ENCODE measurements around the gene PRPF8. TPM values are rescaled to one million over a fixed set of nuclear protein-coding genes. Genes with fewer than 3 reads are reported as not detected.
"Not testable (repeated sequence)": the region's sequence is repeated elsewhere in the genome, so short reads cannot be mapped to it uniquely, and the experiment has no call there.

PRPF8 gene
- total RNA-seq, 1 donor from 2014 or later = 449 TPM

DNA sequence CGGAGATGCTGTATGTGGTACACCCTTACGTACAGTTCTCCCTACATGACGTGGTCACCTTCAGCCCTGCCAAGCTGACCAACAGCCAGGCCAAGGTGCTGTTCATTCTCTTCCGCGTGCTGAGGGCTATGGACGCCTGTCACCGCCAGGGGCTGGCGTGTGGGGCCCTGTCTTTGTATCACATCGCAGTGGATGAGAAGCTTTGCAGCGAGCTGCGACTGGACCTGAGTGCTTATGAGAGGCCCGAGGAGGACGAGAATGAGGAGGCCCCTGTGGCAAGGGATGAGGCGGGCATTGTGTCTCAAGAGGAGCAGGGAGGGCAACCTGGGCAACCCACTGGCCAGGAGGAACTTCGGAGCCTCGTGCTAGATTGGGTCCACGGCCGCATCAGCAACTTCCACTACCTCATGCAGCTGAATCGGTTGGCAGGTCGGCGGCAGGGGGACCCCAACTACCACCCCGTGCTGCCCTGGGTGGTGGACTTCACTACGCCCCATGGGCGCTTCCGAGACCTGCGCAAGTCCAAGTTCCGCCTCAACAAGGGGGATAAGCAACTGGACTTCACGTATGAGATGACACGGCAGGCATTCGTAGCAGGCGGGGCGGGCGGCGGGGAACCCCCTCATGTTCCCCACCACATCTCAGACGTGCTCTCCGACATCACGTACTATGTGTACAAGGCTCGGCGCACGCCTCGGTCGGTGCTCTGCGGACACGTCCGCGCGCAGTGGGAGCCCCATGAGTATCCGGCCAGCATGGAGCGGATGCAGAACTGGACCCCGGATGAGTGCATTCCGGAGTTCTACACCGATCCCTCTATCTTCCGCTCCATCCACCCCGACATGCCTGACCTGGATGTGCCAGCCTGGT is 41.2 kb upstream of the PRPF8 start:
- no peaks in the 10 kb centered on the region for H3K36me3 Mint-ChIP-seq (ENCODE audit: low read depth)
- DNase-seq (ENCODE audit: low read depth, low spot score) = no peak
- H3K27ac Mint-ChIP-seq (ENCODE audit: unreplicated experiment) = no peak overlapping the region
- no peaks in the 10 kb centered on the region for H3K9me3 Mint-ChIP-seq
- H3K27me3 Mint-ChIP-seq (ENCODE audit: low read depth) = no peaks in the 10 kb centered on the region
- TF ChIP-seq, protein P1, sequence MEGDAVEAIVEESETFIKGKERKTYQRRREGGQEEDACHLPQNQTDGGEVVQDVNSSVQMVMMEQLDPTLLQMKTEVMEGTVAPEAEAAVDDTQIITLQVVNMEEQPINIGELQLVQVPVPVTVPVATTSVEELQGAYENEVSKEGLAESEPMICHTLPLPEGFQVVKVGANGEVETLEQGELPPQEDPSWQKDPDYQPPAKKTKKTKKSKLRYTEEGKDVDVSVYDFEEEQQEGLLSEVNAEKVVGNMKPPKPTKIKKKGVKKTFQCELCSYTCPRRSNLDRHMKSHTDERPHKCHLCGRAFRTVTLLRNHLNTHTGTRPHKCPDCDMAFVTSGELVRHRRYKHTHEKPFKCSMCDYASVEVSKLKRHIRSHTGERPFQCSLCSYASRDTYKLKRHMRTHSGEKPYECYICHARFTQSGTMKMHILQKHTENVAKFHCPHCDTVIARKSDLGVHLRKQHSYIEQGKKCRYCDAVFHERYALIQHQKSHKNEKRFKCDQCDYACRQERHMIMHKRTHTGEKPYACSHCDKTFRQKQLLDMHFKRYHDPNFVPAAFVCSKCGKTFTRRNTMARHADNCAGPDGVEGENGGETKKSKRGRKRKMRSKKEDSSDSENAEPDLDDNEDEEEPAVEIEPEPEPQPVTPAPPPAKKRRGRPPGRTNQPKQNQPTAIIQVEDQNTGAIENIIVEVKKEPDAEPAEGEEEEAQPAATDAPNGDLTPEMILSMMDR (conservative IDR thresholded peaks at IDR 0.05) = no peak
- peak overlapping the region; percentile 80 for H3K4me3 Mint-ChIP-seq
- peaks cover 7% of the 10 kb centered on the region for H3K4me1 Mint-ChIP-seq

GRCh38 chr17:1724869-1725641 is 40.4 kb upstream of the PRPF8 start:
- Mint-ChIP-seq H3K9me3 (no peaks in the 10 kb centered on the region), H3K27ac (ENCODE audit: unreplicated experiment) (no peak overlapping the region), H3K4me1 (peaks cover 10% of the 10 kb centered on the region), H3K36me3 (ENCODE audit: low read depth) (no peaks in the 10 kb centered on the region), H3K4me3 (peak overlapping the region; percentile 80), H3K27me3 (ENCODE audit: low read depth) (no peaks in the 10 kb centered on the region)
- TF ChIP-seq, protein P1 (conservative IDR thresholded peaks at IDR 0.05) = no peak
- peak; percentile 40 for DNase-seq (ENCODE audit: low read depth, low spot score)

GRCh38 chr17:1724351-1724868 is 39.7 kb upstream of the PRPF8 start, which contains the start of gene WDR81:
Gene WDR81 (plus strand): TSS chr17:1724704. CDS start chr17:1724960, 256 bp downstream.
- DNase-seq (ENCODE audit: low read depth, low spot score) = peak; percentile 75
- H3K36me3 Mint-ChIP-seq (ENCODE audit: low read depth) = no peaks in the 10 kb centered on the region
- H3K9me3 Mint-ChIP-seq = no peaks in the 10 kb centered on the region
- no peaks in the 10 kb centered on the region for H3K27me3 Mint-ChIP-seq (ENCODE audit: low read depth)
- TF ChIP-seq, protein P1 (conservative IDR thresholded peaks at IDR 0.05) = no peak
- H3K4me1 Mint-ChIP-seq = peaks cover 10% of the 10 kb centered on the region
- H3K4me3 Mint-ChIP-seq = peak within 1 kb of the TSS; percentile 80
- H3K27ac Mint-ChIP-seq (ENCODE audit: unreplicated experiment) = no peak within 1 kb of the TSS

GRCh38 chr17:1722022-1722421 is 37.4 kb upstream of the PRPF8 start:
- H3K4me1 Mint-ChIP-seq = peaks cover 18% of the 10 kb centered on the region
- not testable (repeated sequence) for H3K27me3 Mint-ChIP-seq (ENCODE audit: low read depth)

DNA sequence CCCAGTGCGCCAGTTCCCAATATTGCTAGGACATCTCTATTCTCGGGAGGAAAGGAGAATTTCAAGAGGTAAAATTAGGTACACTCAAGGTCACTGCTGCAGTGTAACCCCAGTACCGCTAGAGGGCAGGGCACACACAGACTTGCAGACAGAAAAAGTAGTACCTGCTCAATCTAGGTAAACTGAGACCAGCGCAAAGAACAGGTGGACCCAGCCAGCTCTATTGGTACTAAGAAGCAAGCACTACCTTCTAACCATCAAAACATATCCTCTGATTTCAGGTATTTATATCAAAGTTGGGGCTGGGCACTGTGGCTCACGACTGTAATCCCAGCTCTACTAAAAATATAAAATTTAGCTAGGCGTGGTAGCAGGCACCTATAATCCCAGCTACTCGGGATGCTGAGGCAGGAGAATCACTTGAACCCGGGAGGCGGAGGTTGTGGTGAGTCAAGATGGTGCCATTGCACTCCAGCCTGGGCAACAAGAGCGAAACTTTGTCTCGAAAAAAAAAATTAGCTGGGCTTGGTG is 36.3 kb upstream of the PRPF8 start:
- Mint-ChIP-seq H3K4me3 (peak overlapping the region; percentile 72), H3K36me3 (ENCODE audit: low read depth) (no peaks in the 10 kb centered on the region), H3K9me3 (no peaks in the 10 kb centered on the region), H3K27me3 (ENCODE audit: low read depth) (no peaks in the 10 kb centered on the region), H3K4me1 (peaks cover 20% of the 10 kb centered on the region), H3K27ac (ENCODE audit: unreplicated experiment) (no peak overlapping the region)
- DNase-seq (ENCODE audit: low read depth, low spot score) = peak; percentile 62
- TF ChIP-seq, protein P1 (conservative IDR thresholded peaks at IDR 0.05) = peak; percentile 97

More at GRCh38 chr17:1722022-1722421, 37.4 kb upstream of the PRPF8 start:
- H3K36me3 Mint-ChIP-seq (ENCODE audit: low read depth); H3K27ac Mint-ChIP-seq (ENCODE audit: unreplicated experiment); DNase-seq (ENCODE audit: low read depth, low spot score); H3K9me3 Mint-ChIP-seq: not testable (repeated sequence)
- peak overlapping the region; percentile 34 for H3K4me3 Mint-ChIP-seq
